GM03348 (cell line): Measurements from ENCODE around the gene RNF208.
A peak's percentile ranks its signal among the peaks of the same experiment; 100 is the strongest.
"Not testable (repeated sequence)": the region's sequence is repeated elsewhere in the genome, so short reads cannot be mapped to it uniquely, and the experiment has no call there.

Experiments
- DNase-seq: peaks from one replicate; pipeline ENCODE4 v3.0.0; 2012; ENCODE audit warnings: low spot score

RNF208 gene

DNA sequence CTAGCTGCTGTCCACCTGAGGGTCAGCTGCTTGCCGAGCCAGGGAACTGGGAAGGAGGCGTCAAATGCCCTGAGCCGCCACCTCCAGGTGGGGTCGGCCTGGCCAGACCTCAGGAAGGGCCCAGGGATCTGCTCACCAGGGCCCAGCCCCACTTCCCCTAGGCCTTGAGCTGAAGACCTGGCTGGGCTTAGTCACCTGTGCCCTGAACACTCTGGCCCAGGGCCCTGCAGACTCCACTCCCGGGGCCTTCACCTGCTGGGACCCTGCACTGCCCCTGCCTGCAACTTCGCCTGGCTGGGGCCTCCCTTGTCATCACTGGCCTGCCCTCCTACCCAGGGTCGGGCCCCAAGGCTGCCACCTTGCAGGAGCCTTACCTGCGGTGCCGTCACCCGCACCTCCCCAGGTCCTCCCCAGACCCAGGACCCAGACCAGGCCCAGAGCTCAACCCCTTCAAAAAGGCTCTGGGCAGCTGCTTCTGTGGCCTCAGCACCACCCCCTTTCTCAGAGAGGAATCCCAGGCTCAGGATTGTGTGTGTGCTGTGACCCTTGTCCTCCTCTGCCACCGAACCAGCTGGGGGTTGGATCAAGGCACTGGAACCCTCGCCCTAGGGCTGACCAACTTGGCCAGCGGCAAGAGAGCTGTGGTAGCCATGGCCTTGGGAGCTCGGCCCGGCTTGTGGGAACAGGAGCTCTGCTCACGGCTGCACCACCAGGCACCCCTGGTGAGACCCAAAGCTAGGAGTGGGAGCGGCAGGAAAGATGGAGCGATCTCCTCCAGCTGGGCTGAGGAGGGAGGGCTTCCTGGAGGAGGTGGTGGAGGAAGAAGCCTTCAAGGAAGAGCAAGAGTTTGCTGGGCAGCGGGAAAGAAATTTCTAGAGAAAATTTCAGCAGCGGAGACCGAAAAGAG lies 31.9 kb upstream of the RNF208 start:
- no peak for DNase-seq

DNA sequence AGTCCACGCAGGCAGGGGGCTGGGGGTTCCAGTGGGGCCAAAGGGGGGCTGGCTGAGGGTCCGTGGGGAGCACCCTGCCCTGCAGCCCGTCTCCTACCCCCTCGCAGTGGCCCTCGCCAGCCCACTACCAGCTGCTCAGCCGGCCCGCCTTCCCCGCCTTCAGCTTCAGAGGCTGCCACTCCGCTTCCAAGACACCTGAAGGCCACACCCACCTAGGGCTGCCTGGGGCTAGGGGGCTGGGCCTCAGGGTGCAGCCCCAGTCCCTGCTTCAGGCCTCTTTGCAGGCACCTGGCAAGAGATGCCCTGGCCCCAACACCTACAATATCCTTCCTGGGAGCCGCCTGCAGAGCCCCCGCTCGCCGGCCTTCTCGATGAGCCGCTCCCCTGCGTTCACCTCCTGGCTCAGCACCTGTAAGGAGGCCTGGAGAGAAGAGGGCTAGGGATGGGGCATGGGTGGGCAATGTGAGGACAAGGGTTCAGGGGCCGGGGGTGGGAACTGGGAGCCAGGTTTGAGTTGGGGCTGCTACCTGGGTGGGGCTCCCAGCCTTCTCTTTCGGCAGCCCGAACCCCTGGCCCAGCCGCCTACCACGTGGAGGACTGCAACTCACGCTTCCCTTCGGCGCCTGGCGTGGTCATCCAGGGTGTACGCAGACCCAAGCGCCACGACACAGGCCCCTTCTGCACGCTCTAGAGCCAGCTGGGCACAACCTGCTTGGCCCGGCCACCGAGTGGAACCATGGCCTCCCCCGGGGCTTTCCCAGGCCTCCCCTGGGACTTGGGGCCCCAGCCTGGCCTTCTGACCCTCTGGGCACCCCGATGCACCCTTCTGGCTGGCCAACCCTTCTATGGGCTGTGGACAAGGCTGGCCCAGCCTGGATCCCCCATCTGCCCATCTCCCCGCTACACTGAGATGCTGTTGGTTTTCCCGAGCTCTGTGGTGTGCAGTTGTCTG lies 30.8 kb upstream of the RNF208 start:
- DNase-seq, result no peak

- no peak for DNase-seq
Observed at GRCh38 chr9:137251490-137252268, 29.6 kb upstream of the RNF208 start.

- DNase-seq, result no peak
Observed at GRCh38 chr9:137251194-137251461, 29.1 kb upstream of the RNF208 start, which contains the start of gene STPG3. STPG3 (plus strand) TSS chr9:137251286; CDS start chr9:137251287, 1 bp downstream.

DNA sequence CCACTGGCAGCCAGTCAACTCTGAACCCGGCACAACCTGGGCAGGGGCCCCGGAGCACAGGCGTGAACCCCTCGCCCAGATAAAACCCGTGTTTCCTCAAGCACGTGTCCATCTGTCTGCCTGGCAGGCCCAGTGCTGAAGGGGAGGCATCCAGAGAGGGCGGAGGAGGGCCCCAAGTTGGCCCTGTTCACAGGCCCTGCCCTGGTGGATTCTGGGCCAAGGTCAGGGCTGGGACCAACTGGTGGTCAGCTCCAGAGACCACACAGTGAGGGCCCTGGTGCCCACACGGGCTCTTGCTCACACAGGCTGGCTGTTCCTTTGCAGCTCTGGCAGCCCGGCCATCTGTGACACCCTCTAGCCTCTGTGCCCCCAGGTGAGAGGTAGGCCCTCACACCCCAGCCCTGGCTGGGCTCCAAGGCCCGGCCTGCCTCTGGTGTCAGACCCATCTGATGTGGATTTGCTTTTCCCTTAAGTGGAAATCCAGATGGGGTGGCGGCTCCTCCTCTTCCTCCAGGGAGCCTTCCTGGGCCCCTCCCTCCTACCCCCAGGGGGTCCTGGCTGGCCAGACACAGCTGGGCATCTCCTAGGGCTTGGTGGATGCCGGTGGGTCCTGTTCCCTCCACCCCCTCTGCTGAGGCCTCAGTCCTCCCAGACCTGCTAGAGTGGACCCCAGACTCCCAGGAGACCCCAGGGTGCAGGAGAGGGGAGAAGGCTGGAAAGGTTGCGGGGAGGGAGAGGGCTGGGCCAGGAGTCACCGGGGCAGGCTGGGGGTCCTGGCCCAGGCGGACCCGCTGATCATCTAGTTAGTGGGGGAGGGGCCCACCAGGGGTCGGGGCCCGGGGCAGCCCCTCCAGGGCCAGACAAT lies 28.5 kb upstream of the RNF208 start:
- DNase-seq, result no peak

GRCh38 chr9:137247916-137248175 lies 25.8 kb upstream of the RNF208 start:
- no peak for DNase-seq

- no peak for DNase-seq
Observed at GRCh38 chr9:137247135-137247915, 25.3 kb upstream of the RNF208 start.

DNA sequence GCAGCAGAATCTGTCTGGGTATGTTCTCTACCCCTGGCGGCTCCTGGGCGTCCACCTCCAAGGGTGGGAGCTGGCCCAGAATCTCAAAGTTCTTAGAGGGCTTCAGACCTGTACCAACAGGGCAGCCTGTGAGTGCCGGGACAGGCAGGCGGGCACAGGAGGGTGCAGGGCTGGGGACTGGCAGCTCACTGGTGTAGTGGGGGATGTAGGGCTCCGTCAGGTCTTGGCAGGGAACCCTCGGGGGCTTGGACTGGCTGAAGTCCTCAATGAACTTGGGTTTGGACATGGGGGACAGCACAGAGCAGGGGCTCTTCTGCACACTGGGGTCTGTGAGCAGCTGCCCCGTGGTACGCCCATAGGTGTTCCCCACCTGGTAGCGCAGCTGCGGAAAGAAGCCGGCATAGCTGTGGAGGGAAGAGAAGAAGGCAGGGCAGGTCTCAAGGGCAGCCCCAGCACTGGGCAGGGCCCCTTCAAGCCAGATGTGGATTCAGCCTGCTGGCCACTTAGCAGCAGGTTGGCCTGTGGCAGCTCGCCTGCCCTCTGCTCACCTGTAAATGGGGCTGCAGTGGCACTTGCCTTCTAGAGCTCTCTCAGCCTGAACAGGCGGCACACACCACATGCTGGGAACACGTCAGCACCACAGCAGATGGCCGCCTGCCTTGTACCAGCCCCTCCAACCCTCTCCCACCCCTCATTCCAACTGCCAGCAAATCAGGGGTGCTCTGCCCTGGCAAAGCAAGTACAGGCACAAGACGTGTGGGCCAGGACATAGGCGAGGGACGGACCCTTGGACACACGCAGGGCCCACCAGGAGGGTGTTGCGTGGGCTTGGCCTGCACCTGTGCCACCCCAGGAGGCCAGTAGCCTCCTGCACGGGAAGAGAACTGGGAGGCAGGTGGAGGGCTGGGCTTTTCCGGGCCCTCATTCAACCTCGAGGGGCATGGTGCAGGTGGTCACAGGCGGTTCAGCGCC lies 23.7 kb upstream of the RNF208 start:
- DNase-seq, result no peak

- no peak for DNase-seq
Observed at GRCh38 chr9:137244486-137245449, 22.7 kb upstream of the RNF208 start.

GRCh38 chr9:137243626-137244485 lies 21.8 kb upstream of the RNF208 start:
- no peak for DNase-seq

- DNase-seq, result not testable (repeated sequence)
Observed at GRCh38 chr9:137243266-137243625, 21.2 kb upstream of the RNF208 start.

GRCh38 chr9:137242269-137243203 lies 20.5 kb upstream of the RNF208 start:
- DNase-seq, result no peak

- DNase-seq, result peak; percentile 90
Observed at GRCh38 chr9:137241490-137242268, 19.6 kb upstream of the RNF208 start.

DNA sequence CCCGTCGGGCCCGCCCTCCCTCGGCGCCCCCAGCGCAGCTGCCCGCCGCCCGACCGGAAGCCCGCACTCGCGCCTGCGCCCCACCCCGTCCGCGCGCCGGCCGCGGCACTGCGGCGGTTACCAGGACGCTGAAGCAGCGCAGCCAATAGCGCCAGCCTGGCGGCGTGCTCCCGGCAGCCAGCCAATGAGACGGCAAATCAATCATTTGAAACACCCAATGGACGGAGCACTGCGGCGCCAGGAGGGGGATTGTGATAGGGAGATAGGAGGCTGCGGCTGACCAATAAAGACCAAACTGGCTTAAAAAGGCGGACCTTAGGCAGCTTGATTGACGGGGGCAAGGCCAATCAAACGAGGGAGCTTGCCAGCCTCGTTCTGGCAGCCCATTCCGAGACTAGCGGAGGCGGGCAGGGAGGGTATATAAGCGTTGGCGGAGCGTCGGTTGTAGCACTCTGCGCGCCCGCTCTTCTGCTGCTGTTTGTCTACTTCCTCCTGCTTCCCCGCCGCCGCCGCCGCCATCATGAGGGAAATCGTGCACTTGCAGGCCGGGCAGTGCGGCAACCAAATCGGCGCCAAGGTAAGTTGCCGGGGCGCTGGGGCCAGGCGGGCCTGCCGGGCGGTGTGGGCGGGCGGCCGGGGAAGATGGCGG lies 18.9 kb upstream of the RNF208 start, which contains the start of gene TUBB4B:
Gene TUBB4B (plus strand): TSS at position 447 of the 649 bp plus-strand sequence. CDS start 74 bp downstream, at position 521.
- DNase-seq, result peak; percentile 99
